Activated gamma-delta T cell treated with anti-CD3 and anti-CD28 coated beads, Interleukin-2, amount 50 U/mL, for 16 hours (primary cell): ENCODE measurements around the gene TIAM1.

Experiments used
- DNase-seq: peaks from one replicate; pipeline ENCODE4 v3.0.0-alpha.2; 2020; ENCODE audit warnings: low read depth

TIAM1 gene

DNA sequence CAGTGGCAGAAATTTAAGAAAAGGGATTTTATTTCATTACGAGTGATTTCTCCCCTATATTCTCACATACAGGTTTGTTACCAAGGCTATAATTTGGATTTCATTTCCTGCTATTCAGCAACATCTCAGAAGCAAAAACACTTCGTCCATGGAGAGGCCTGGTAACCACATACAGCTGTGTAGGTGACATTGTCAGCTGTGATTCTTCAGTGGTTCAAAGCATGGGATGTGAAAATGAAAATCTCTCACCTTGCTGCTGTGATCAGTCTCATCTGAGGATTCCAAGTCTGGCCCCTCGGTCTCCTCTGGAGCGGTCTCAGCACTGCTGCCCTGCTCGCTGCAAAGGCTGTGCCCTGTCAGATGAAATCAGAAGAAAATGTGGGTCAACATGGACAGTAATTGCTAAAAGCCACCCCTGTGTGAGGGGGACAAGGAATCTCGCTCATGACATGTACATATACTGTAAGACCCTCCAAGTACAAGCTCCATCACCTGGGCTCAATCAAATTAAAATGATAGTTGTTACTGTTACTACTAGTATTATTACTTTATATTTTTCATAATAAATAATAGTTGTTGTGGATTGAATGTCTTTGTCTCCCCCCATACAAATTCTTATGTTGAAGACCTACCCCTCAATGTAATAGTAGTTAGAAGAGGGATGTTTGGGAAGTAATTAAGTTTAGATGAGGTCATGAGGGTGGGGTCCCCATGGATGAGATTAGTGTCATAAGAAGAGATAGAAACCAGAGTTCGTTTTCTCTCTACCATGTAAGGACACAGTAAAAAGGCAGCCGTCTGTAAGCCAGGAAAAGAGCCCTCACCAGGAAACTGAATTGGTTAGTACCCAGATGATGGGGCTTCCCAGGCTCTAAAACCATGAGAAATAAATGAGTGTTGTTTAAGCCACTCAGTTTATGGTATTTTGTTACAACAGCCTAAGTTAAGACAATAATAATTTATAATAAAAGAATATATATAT lies 179.1 kb downstream of the TIAM1 start:
- DNase-seq: no peak

DNA sequence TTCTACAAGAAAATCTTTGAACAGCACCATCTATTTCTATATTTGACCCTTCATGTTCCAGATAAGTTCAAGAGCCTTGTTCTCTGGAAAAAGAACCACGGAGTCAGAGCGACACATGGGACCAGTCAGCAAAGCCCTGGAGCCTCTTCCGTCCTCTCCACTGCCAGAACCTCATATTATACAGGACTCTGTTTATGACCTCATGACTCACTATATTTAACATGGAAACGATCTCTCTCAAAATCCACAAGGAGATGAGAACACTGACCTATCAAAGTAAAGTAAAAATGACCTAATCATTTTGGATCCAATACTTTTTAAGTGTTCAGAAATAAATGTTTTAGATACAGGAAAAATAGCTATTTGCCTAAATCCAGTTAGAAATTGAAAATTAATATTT lies 181.2 kb downstream of the TIAM1 start:
- DNase-seq: no peak

DNA sequence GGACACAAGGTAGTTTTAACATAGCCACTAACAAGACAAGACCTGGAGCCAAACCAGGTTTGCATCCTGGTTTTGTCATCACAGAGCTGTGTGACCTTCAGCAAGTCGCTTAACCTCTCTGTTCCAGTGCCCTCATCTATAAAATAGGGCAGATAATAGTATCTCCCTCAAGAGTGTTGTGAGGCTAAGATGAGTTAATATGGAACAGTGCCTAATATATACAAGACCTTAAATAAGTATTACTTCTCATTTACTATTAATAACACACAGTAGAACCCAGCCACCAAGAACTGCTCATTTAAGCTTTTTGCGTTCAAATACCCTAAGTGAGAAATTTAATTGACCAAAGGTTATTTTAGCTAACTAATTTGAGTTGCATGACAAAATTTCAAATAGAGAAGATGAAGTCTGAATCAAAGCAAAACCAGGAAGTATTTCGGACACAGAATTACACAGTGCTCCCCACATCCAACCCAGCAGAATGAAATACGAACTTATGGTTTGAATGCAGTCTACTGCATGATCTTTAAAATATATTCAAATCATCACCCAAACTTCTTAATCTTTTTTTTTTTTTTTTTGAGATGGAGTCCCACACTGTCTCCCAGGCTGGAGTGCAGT lies 181.9 kb downstream of the TIAM1 start:
- DNase-seq: no peak

DNA sequence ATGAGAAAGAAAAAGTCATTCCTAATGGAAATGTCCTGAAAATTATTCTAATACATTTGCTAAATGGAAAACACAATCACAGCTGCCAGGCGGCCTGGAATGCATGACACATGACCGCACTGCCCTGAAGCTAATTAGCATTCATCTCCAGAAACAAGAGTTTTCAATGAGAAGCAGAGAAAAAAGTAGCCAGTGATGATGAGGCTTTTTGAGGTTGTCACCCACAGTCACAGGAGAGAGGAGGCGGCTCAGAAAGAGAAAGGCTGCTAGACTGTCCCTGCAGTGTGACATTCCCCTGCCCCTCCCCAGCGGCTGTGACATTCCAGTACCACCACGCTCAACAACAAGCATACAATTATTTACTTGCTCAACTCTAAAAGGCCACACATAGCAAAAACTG lies 182.9 kb downstream of the TIAM1 start:
- DNase-seq: no peak

DNA sequence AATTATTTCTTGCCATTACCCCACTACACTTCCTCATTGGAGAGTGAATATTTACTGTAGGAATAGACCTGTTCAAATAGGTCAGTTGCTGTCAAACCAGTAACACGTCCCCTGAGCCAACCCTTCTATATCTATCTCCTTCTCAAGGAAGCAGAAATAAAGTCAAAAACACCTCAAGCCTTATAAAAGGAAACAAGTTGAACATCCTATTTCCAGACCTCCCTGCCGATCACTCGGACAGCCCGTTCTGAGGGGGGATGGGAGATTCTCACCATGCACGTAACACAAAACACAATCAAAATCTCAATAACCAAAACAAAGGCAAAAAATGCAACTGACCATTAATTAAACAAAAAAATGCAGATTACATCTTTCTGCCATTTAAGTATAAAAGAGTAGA lies 184.3 kb downstream of the TIAM1 start:
- DNase-seq: no peak

DNA sequence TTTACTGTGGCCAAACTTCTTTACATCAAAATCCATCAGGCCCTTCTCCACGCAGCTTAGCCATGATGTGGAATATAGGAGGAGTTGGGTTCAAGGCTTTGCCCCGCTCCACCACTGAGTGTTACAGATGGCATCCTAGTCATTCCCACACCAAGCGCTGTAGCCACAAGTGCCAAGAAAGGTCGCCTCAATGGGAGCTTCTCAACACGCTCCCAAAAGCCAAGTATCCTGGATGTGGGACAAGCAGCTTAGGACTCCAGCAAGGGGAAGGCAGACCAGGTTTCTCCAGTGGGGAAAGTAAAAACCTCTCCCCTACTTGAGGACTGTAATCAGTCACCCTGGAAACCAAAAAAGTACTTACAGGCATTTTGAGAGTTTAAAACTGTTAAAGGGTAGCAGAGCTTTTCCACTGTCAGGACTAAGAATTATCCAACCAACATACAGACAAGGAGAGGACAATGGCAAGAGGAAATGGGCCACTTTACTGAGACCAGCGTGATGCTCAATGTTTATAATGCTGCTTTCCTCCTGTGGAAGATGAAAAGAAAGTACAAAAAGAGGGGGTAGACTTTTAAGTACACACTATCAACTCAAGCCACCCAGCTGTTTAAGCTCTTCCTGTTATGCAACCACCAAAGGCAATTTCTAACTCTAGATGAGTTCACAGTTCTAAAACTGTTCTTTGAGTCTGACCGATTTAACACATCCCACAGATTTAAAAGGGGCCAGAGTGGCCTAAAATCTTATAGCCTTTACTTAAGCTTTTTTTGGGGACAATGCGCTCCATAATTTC lies 185.1 kb downstream of the TIAM1 start:
- DNase-seq: no peak

DNA sequence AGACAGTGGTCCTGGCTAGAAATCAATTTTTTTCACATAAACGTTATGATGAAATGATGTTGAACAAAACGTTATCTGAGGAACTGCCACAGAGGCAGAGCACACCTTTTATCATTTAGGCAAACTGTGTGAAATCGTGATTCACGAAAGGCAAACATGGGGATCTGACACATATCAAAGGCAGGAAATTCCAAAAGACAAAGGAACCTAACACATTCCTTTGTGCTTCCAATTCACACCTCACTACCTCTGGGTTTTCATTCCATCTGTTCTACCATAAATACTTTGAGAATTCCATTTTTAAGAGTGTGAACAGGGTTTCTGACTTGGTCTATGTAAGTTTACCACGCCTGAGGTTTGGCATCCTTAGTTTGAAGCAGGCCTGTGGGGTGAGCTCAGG lies 186.3 kb downstream of the TIAM1 start:
- DNase-seq: no peak

DNA sequence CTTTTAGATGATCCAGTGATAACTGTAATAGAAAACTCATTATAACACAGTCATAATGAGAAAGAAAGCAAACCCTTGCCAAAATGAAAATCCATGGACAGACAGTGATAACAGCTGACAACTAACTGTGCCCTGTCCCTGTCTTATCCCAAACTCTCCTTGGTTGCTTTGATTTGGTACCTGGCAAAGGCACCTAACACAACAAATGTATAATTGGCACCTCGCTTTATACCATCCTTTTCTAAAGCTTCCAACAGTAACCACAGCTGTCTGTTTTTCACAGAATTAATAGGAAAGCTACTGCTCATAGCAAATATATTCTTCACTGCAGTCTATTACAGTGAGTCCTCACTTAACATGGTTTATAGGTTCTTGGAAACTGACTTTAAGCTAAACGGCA lies 187.4 kb downstream of the TIAM1 start:
- DNase-seq: no peak

DNA sequence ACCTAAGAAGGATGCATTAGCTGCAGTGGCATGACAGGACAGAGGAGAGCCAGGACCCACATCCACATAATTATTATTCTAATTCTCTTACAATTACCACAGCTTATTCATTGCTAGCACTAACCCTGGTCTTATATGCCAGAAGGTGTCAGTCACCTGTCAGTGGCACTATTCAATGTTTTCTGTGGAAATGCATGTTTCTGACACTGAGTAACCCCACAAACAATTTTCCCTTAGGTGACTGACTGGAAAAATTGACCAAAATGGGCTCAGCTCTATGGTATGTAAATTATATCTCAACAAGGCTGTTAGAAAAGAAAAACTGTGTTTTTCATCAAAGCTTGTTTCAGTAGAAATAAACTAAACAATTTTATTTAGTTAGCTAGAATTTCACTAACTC lies 187.9 kb downstream of the TIAM1 start:
- DNase-seq: no peak

DNA sequence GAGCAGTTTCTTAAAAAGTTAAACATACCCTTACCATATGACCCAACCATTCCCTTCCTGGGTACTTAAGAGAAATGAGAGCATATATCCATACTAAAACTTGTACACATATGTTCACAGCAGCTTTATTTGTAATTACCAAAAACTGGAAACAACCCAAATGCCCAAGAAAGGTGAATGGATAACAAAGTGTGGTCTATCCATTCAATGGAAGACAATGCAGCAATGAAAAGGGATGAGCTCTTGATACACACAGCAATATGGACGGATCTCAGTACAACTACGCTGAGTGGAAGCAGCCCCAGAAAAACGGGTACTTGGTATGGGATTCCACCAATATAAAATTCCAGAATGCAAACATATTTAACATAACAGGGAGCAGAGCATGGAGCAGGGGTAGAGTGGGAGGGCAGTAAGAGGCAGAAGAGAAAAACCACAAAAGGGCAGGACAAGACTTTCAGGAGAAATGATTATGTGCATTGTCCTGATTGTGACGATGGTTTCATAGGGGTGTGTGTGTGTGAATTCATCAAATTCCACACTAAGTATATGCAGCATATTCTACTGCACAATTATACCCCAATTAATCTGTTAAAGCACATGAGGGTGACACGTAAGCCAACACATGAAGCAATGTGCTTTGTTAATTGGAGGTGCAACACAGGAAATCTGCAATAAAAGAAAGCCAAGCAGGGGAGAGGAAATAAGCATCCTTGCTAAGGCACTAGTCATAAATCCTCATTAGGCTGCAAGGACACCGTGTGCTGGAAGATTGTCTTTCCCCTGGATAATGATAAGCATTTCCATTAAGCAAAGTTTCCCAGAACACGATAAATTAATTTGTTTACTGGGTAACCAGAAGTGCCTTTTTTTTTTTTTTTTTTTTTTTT lies 192.7 kb downstream of the TIAM1 start:
- no peak for DNase-seq

DNA sequence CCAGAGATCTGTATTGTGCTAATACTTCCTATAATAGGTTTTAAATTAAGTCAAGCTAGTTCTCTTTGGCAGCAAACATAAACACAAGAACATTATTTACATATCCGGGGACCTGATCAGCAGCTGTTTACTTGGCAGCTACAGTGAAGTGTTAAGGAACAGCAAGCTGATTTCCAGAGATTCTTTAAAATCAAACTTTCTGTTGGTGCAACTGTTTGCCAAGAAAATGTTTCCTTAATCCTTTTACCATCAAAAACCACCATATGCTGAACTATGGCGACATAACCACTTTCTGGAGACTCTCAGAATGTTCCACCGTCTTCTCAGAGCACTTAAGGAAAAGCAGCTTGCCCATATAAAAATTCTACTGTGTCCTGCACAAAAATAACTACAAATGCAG lies 198.8 kb downstream of the TIAM1 start:
- no peak for DNase-seq

DNA sequence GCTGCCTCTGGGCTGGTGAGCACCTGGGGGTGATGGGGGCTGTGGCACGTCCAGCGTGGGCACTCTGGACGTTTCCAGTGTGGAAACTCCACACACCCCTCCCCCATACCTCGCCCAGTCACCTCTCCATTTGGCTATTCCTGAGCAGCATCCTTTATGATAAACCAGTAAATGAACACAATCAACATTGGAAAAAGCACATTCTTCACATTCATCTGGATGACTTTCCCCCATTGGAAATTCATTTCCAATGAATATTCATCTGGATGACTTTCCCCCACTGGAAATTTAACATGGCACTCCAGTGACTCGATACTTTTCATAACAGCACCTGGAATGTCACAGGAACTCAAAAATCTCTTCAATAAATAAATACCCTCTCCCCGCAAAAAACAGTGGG lies 201.0 kb downstream of the TIAM1 start:
- DNase-seq: no peak

DNA sequence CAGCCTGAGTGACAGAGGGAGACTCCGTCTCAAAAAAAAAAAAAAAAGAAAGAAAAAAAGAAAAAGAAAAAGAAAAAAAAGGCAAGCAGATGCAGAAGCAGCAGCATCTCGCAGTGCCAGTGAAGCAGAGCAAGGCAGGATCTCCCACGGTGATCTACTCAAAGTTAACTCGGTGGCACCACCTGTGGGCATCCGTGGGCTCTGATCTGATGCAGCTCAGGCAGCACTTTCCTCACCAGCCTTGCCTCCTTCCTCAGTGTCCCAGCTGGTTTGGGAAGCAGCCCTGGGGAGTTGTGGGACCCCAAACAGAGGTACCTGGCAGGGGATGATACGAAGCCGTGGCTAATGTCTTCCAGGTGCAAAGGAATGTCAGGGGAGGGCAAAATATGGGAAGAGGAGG lies 201.5 kb downstream of the TIAM1 start:
- DNase-seq: no peak

DNA sequence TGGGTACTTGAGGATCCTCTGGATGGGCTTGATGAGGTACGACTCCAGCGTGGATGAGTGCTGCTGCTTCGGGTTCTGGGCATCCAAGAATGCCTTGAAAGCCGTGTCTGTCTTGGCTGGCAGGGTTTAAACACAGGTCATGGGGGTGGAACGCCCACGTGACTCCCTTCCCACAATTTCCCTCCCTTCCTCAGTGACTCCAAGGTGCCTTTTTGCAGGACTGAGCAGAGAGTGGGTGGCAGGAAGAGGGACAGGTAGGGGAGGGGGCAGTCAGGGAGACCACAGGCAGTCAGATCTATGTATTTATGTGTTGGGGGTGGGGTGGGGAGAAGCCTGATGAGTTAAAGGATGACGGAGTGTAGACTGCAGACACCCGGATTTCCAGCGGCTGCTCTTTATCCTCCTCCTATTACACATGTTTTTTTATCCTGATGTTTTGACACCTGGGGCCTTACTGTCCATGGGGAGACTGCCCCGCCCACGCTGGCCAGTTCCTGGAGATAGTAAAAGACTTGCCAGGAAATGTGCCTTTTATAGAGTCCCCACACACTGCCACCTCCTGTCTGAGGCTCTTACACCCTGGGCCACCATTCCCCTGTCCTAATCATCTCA lies 202.6 kb downstream of the TIAM1 start:
- no peak for DNase-seq

DNA sequence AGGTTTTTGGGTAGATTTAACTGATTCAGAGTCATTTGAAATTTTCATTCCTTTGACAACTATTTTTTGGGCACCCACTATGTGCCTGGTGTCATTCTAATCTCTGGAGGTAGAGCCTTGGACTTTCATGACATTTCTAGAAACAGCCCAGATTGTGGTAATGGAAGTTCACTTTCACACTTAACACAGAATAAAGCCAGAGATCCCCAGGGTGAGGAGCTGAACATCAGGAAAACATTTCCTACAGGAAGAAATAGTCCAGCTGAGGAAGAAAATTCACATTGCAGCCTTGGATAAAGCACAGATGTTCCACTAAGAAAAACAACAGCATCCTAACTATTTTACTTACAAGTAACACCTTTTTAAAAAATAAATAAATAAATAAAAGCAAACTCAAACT lies 203.4 kb downstream of the TIAM1 start:
- DNase-seq: no peak

DNA sequence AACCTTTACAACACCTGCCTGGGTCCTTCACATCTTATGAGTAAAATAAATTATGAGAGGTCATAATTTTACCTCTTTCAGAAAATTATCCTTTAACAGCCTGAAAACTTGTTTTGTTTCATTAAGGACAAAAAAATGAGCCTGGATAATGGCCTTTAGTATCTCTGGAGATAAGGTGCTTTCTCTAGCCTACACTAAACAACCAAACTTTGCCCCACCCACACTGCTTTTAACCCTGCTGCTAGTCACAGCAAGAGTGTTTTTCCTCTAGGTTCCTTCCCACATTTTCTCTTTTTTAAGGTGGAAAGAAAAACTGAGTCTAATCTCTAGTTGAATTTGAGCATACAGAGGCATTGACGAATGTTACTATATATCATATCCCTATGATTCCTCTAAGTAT lies 204.0 kb downstream of the TIAM1 start:
- DNase-seq: no peak

DNA sequence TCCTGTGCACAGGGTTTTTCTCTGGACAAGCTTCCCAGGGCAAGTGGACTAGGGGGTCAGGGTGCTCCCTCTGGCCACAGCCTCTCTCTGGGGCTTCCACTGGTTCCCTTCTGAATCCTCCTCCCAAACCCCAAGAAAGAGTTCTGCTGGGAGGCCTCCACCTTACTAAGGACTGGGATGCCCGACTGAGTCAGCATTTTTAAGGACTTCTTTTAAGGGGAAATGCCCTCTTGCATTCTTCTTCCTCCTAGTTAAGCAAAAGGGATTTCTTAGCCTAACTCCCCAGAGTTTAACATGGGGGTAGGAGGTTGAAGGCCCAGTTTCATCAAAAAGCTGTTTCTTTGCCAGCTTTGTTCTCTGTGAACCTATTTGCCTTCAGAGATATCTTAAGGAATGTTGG lies 206.1 kb downstream of the TIAM1 start:
- no peak for DNase-seq

DNA sequence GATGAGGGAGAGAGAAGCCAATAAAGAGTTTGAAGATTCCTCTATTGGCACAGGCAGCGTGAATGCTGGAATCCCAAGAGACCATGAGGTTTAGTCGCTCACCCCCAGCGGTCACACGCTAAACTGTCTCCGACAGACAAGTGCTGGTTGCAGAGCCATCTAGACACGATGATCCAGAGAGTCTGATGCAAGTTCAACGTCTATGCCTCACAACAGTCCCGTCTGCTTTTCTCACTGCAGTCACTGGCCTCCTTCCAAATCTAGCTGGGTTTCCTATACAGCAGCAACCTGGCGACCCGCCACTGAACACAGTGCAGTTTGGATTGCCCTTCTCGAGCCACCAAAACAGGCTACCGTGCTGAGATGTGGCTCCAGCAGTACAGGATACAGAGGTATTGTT lies 207.2 kb downstream of the TIAM1 start:
- DNase-seq: no peak

DNA sequence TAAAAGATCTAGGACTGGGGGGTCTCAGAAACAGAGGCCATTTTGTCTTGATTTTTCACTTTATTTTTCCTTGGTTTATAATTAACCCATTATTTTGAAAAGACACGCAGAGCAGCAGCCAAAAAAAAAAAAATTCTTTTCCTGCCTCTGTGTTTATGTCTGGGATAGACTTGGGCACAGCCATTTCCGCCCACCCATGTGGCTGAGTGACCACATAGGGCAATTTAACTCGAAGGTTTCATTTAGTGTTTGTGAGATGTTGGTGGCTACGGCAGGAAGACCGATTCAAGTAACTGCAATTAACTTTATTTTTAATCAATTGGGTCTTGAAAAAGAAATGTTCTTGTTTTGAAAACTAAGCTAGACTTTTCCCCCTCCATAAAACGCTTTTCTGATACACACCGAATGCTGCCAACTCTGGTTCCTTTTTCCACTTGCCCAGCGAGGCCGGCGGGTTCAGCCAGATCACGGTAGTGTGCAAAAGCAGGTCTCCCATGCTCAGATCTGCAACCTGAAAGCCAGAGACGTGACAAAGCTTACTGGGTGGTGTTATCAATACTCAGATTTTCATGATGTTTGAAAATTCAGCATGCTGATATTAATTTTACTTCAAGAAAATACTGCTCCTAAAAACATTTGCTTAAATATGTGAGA lies 208.4 kb downstream of the TIAM1 start:
- no peak for DNase-seq

DNA sequence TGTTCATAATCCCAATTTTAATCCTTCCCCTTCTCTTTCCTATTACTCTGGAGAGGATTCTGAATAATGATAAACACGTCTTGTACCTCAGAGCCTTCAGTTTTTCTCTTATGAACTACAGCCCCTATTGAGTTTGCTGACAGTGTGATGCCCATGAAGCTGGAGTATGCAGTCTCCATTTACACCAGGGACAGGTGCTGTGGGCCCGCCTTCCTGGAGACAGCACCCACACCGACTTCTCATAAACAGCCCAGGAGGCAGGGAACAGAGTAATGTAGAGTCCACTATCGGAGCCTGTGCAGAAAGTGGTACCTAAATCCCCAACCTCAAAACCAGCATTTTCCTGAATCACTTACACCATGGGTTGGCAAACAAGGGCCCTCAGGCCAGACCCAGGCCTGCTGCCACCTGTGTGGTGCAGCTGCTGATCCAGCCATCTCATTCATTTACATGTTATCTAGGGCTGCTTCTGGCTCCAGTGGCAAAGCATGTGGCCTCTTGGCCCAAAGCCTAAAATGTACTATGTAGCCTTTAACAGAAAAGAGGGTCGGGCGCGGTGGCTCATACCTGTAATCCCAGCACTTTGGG lies 210.7 kb downstream of the TIAM1 start:
- DNase-seq: no peak
